HG03439 (cell line): ENCODE results near the gene PDE3A.

Experiments used
- ATAC-seq: cut with Tn5 transposase; IDR thresholded peaks from one replicate; pipeline ENCODE4 v1.9.1; 2021; ENCODE audit warnings: mild to moderate bottlenecking, moderate library complexity; ENCODE audit not compliant: unreplicated experiment

Gene PDE3A

GRCh38 chr12:20490213-20490612 lies 121.9 kb downstream of the PDE3A start:
- ATAC-seq: no peak

GRCh38 chr12:20491290-20491689 lies 123.0 kb downstream of the PDE3A start:
- no peak for ATAC-seq

DNA sequence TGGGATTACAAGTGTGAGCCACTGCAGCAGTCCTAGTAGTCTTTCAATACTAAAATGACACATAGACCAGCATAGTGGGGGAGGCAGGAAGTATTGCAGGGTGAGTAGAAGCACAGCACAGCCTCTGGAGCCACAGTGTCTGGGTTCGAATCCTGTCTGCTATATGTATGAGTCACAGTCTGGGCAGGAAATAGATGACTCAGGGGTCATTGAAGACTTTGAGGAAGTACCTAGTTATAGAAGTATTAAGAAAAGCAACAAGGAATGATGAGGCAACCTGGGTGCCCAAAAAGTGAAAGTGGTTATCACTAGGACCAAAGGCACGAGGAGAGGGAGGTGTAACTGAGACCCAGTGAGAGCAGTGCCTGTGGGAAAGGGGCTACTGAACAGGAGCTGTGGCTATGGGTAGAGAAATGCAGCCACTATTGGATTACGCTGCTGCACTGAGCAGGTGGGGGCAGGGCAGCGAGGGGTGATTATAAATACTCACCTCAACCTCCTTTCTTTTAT lies 124.0 kb downstream of the PDE3A start:
- no peak for ATAC-seq

DNA sequence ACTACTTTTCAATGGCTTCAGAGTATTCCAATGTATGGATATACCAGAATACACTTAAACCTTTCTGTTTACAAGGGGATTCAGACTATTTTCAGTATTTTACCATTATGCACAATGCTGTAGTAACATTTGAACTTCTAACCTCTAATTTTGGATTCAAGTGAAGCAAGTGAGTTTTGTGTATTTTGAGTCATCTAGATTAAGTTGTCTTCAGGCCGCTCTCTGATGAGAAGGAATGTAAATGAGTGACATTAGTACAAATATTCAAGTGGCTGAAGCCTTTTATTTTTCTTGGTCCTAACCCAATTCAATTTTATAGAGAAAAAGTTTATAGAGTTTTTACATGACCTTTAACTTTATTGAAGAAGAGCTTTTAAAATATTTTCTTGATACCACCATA lies 125.6 kb downstream of the PDE3A start:
- no peak for ATAC-seq

- no peak for ATAC-seq
Observed at GRCh38 chr12:20494851-20495250, 126.5 kb downstream of the PDE3A start.

DNA sequence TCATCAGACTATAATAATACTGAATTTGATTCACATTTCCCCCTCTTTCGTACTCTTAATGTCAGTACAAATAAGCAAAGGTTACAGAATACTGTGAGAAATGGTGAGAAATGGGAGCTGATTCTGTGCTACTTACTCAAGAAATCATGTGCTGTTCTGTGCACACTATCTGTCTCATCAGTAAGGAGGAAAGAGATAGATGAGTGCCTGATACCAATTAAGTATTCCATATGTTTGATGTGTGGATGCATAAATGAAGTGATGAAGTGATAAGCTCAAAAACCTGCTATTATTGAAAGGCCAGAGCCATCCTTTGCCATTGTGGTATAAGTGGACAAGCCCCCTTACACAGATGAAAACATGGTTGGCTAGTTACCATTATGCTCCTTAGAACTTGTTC lies 127.7 kb downstream of the PDE3A start:
- ATAC-seq: no peak

DNA sequence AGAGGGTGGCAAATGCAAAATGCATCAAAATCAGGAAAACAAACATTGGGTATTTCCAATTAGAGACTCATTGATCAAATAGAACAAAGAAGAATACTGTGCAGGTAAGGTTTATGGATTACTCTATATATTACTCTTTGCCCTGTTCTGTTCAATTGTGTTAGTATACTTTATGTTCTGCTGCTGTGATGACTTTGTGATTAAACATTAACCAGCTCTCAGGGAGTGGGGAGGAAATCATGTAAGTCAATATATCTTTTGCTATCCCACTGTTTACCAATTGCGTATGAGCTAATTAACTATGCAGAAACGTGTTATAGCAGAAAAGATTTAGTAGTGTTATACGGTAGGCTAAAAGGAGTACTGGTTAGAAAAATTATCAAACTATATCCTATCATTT lies 129.4 kb downstream of the PDE3A start:
- no peak for ATAC-seq

- ATAC-seq: no peak
Observed at GRCh38 chr12:20501958-20502357, 133.6 kb downstream of the PDE3A start.

GRCh38 chr12:20503858-20504257 lies 135.5 kb downstream of the PDE3A start:
- no peak for ATAC-seq

DNA sequence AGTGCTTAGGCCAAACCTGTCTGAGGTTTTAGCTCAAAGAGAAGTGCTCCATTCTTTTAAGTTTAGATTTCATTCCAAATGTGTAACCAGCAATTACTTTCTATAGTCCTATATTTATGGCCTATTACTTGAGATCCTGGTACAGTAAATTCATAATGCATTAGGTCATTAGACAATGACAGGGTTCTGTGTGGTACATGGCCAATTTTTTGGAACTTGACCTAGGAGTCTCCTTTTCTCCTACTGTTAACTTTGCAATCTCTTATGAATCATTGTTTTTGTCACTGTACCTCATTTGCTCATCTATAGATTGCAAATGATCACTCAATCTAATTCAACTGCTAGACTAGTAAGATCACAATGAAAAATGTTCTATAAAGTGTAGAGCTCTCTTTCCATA lies 136.7 kb downstream of the PDE3A start:
- ATAC-seq: no peak

DNA sequence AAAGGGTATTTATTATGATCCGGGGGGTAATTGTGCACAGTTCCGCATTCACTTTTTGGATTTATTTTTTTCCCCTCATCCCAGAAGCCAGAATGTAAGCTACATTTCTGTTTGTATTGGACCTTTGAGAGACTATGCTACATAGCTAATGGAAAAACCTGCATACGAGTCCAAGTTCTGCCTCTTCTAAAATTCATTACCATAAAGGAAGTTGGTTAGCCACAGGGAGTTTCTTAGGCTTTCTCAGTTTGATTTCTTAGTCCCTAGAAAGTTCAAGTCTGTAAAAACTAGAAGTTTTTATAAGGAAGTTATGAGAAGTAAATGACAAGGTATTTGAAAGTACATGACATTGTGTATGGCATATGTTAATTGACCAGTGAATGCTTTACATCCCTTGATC lies 138.7 kb downstream of the PDE3A start:
- no peak for ATAC-seq

GRCh38 chr12:20507711-20508110 lies 139.4 kb downstream of the PDE3A start:
- ATAC-seq: no peak

- ATAC-seq: no peak
Observed at GRCh38 chr12:20508359-20508758, 140.0 kb downstream of the PDE3A start.

DNA sequence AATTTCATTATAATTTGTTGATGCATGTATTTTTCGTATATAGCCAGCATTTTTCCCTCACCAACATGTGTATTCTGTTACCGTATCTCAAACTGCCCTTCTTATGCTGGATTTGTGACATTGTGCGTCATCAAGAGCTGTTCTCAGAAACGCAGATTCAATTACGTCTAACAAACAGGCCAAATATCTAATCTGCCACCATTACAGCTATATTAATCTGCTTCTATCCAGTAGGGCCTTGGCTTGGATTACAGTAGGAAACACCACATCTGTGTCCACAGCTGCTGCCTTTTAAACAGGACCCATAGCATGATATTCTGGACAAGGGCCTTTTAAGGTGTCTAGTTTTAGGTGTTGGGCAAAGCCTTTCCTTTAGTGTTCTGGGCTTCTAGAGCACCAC lies 140.6 kb downstream of the PDE3A start:
- no peak for ATAC-seq

DNA sequence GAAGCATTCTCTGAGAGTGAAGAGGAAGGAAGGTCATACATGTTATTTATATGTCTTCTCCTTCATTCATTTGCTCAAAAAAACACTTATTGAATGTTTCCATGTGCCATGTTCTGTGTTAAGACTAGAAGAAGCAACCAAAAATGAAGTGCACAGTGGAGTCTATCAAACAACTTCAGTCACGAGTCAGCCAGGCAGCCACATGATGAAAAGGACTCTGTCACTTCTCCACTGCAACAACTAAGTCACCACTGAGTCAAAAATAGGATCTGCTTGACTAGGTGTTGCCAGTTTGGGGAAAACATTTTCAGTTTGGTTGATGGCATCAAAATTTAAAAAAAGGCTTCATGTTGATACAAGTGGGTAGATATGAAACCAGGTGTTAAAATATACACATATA lies 142.5 kb downstream of the PDE3A start:
- ATAC-seq: no peak

DNA sequence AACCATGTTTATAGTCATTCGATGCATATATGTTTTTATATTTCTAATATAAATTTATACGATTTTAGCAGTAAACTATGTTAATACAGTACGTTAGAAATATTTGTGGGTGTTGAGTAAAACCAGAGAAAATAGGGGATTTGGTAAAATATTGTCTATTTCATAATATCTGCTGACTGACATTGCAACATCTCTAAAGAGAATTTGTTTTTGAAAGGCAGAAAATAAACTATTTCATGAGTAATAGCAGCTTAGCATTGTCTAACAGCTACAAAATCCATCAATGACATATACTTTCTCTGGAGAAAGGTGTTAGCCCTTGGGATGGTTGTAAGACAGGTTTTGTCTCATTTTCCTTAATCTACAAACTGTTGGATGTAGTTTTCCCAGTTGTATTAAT lies 144.9 kb downstream of the PDE3A start:
- no peak for ATAC-seq

DNA sequence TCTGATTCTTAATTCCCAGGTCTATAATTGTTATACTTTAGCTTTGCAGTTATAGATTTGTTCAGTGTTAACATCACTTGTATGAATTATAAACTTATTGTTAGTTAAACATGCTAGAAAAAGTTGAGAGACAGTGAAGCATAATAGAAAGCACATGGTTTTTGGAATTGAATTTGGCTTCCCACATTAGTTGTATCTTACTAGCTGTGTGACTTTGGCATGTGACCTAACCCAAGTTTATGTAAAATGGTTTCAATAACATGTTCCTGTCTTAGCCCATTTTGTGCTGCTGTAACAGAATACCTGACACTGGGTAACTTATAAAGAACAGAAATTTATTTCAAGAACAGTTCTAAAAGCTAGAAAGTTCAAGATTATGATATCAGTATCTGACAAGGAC lies 146.3 kb downstream of the PDE3A start:
- no peak for ATAC-seq

DNA sequence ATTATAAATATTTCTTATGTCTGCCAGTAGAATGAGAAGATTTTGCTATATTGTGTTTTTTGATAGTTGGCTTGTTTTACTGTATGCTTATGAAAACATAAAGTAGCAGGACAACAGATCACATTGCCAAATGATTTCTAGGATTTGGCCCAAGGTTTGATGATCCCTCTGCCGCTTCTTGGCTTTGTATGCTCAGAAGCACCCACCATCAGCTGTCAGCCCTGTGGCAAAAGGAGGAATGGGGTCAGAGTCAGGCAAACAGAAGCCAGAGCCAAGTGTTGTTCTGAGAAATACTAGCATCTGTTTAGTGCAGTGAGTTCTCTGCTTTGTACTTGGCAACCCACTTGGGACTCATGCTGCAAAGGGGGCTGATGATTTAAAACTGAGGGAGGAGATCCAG lies 152.2 kb downstream of the PDE3A start:
- ATAC-seq: no peak

DNA sequence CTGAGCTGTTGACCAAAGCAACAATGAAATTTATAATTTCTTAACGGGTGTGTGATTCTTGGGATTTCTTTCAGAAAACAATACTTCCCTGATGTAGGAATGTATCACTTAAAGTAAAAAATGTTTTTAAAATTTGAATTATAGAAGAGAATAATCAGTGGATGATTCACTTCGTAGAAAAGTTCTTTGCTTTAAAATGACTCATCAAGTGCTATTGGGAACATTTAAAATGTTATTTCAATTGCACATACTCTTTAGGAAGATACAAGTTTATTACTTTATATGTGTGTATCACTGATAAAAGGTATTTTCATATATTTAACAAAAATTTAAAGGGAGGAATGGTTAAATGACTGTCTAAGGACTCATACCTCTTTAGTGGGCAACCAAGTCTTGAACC lies 155.3 kb downstream of the PDE3A start:
- ATAC-seq: no peak

GRCh38 chr12:20524113-20524512 lies 155.8 kb downstream of the PDE3A start:
- ATAC-seq: no peak

DNA sequence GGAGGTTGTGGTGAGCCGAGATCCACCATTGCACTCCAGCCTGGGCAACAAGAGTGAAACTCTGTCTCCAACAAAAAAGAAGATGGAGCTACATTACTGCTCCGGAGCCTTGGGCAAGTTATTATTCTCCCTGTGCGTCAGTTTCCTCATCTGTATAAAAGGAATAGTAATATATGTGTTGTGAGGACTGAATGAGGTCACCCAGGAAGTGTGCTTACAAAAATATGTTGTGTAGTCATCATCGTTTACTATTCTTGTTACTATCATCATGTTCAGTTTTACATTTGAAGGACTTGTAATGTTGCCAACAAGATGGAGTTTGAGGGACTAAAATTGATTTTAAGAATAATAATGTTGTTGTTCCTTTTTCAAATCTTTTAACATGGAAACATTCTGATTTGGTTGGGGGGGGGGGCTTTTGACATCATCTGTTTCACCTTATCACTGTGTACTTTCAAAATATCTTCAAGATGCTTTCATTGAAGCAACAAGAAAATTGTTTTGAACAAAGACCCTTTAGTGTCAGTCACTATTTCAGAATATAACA lies 156.8 kb downstream of the PDE3A start:
- ATAC-seq: no peak

- no peak for ATAC-seq
Observed at GRCh38 chr12:20527417-20528163, 159.3 kb downstream of the PDE3A start.

DNA sequence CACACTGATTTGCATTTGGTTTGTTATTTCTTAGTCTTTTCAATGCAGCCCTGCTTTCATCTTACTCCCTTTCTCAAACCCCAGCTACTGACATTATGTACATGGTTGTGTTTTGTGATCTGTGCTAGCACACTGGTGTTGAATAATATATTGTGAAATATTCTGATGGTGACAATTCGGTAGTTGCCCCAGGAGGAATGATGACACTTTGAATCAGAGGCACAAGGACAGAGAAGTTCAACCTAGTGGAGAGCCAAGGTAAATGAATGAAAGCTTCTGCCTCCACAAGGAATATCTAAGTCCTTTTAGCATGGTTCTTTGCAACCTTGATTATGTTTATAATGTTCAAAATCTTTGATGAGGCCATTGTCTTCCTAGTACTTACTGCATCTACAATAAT lies 159.9 kb downstream of the PDE3A start:
- no peak for ATAC-seq
